Choroid plexus epithelial cell (primary cell): ENCODE measurements around the gene PAIP2.
"Not testable (repeated sequence)": the region's sequence is repeated elsewhere in the genome, so short reads cannot be mapped to it uniquely, and the experiment has no call there.

ENCODE experiments used
- DNase-seq: peaks from one replicate; pipeline ENCODE4 v3.0.0-alpha.2; 2010; ENCODE audit warnings: low read depth
- H3K4me3 ChIP-seq: 2 replicates; pipeline ENCODE4 v1.5.1; 2011; ENCODE audit warnings: low read depth, mild to moderate bottlenecking, control low read depth, low read length, moderate library complexity
- TF ChIP-seq, protein P1 (sequence below): conservative IDR thresholded peaks from 2 replicates; pipeline ENCODE4 v1.5.1; 2011; ENCODE audit warnings: low read depth, mild to moderate bottlenecking, control low read depth, inconsistent platforms, low read length, moderate library complexity

The PAIP2 gene

DNA sequence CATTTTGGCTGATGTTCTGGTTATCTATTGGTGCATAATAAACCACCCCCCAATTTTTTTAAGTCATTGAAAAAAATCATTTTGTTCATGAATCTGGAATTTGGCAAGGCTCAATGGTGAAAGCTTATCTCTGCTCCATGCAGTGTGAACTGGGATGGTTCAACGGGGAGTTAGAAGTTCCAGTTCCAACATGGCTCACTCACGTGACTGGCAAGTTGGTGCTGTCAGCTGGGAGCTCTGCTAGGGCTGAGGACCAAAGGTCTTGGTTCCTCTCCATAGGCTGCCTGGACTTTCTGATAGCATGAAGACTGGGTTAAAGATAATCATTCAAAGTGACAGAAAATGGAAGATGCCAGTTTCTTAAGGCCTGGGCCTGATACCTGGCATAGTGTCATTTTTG is 65.3 kb downstream of the PAIP2 start:
- no peak for DNase-seq
- no peak overlapping the region for H3K4me3 ChIP-seq
- TF ChIP-seq, protein P1, sequence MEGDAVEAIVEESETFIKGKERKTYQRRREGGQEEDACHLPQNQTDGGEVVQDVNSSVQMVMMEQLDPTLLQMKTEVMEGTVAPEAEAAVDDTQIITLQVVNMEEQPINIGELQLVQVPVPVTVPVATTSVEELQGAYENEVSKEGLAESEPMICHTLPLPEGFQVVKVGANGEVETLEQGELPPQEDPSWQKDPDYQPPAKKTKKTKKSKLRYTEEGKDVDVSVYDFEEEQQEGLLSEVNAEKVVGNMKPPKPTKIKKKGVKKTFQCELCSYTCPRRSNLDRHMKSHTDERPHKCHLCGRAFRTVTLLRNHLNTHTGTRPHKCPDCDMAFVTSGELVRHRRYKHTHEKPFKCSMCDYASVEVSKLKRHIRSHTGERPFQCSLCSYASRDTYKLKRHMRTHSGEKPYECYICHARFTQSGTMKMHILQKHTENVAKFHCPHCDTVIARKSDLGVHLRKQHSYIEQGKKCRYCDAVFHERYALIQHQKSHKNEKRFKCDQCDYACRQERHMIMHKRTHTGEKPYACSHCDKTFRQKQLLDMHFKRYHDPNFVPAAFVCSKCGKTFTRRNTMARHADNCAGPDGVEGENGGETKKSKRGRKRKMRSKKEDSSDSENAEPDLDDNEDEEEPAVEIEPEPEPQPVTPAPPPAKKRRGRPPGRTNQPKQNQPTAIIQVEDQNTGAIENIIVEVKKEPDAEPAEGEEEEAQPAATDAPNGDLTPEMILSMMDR: no peak

DNA sequence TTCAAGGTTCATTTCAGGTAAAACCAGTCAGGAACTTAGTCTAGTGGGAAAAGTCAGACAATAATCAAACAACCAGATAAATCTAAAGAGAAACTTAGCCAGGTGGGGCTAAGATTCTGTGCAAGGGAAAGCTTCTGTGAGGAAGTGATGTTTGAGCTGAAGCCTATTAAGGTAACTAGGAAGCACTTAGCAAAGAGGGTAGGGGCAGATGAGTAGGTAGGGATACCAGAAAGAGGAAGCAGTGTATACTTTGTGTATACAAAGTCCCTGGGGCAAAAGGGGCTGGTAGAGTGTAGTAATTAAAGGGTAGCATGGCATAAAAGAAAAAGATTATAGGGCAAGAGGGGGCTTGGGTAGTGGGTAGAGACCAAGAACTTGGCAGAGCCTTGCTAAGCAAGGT is 65.9 kb downstream of the PAIP2 start:
- no peak for DNase-seq
- TF ChIP-seq, protein P1: no peak
- H3K4me3 ChIP-seq: no peak overlapping the region

DNA sequence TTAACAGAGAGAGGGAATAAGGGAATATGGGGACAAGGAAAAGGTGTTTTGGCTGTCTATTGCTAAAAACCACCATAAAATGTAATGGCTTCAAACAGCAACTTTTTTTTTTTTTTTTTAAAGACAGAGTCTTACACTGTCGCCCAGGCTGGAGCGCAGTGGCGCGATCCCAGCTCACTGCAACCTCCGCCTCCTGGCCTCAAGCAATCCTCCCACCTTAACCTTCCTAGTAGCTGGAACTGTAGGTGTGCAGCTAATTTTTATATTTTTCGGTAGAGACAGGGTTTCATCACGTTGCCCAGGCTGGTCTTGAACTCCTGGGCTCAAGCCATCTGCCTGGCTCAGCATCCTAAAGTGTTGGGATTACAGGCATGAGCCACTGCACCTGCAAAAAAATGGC is 66.5 kb downstream of the PAIP2 start:
- TF ChIP-seq, protein P1: no peak
- H3K4me3 ChIP-seq: no peak overlapping the region
- no peak for DNase-seq

DNA sequence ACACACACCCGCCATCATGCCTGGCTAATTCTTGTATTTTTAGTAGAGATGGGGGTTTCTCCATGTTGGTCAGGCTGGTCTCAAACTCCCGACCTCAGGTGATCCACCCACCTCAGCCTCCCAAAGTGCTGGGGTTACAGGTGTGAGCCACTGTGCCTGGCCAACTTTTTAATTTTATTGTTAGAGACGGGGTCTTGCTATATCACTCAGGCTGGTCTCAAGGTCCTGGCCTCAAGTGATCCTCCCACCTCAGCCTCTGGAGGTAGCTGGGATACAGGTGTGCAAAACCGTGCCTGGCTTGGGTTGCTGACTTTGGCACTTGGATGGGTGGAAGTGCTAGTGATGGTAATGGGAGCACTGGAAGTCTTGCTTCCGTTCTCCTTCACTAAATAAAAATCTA is 67.5 kb downstream of the PAIP2 start:
- not testable (repeated sequence) for DNase-seq, H3K4me3 ChIP-seq

DNA sequence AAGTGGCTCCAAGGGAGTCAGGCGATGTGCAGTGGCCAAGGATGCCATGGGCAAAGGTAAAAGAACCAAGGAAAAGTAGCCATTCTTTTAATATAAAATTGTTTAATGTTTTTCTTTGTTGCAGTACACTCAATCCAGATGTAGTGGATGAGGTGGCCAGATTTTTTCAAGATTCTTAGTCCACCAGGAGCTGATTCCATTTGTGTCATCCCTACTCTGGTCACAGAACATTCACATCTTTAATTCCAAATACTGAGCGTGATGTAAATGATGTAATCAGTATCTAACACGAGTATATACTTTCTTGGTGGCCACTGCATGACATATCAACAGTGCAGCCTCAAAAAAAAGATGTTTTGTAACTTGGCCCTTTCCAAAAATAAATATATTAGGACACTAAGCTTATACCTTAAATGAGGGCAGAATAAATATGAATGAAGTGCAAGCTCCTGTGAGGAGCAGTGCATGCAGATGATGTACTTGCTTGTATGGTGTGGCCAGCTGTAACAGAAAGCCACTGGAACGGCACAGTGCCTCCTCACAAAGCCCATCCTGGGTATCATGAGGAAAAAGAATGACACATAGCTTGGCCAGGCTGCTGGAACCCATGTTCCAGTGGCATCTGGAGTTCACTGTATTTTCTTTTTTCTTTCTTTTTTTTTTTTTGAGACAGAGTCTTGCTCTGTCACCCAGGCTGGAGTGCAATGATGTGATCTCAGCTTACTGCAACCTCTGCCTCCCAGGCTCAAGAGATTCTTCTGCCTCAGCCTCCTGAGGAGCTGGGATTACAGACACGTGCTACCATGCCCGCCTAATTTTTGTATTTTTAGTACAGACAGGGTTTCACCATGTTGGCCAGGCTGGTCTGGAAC is 68.7 kb downstream of the PAIP2 start:
- no peak overlapping the region for H3K4me3 ChIP-seq
- TF ChIP-seq, protein P1: no peak
- DNase-seq: no peak

DNA sequence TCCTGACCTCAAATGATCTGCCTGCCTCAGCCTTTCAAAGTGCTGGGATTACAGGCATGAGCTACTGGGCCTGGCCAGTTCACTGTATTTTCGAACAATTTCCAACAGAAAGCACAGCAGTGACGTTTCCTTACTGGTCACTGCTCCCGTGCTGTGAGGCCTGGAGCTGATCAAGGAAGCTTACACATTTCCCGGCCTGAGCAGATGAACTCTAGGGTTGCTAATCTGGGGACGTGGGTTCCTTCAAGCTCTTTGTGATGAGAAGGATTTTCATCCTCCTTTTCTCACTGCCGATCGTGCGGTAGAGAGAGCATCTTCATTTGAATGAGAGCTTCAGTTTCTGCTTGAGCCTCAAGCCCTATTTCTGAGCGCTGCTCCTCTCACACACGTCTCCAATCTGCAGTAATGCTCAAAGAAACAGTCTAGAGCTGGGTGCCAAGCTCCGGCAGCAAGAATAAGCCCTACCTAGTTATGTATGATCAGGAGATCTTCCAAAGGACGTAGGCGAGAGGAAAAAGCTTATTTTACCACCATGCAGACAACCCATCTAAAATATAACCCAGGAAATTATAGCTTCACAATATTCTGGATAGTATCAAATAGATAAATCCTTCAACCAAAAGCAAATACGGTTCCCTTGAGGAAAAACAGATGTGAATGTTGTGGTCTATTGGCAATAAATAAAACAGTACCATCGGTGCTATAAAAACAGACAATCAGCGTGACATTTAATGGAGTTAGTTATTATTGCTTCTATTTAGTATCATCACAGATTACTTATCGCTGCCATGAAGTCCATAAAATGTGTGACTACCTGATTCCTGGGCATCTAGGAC is 69.6 kb downstream of the PAIP2 start:
- peak; percentile 49 for DNase-seq
- TF ChIP-seq, protein P1: no peak
- no peak overlapping the region for H3K4me3 ChIP-seq

DNA sequence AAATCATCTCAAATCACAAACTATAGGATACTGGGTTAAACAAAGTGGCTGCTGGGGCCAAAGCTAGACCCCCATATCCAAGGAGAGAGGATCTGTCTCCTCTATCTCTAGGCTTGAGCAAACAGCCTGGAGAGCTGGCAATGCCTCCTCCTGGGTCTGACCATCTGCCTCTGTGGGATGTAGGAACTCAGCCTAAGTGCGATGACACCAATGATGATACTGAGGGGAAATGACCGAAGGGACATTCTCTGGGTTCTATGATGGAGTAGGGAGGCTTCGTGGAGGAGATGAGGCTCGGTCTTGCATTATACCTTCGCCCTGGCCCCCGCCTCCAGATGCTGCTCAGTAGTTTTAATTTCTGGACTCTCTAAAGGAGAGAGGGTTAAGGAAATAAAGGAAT is 71.5 kb downstream of the PAIP2 start:
- TF ChIP-seq, protein P1: no peak
- DNase-seq: no peak
- H3K4me3 ChIP-seq: no peak overlapping the region
